ENCODE data around the gene FAM53B.

The FAM53B gene

GRCh38 chr10:124741922-124742412, 2.2 kb downstream of the FAM53B start:
- DNase-seq (ENCODE audit: low read depth): no peak

- DNase-seq (ENCODE audit: low read depth): no peak
These were observed 2.8 kb downstream of the FAM53B start for GRCh38 chr10:124741281-124741921.

- no peak for DNase-seq (ENCODE audit: low read depth)
These were observed 3.6 kb downstream of the FAM53B start for GRCh38 chr10:124740369-124741280.

- no peak for DNase-seq (ENCODE audit: low read depth)
These were observed 4.2 kb downstream of the FAM53B start for GRCh38 chr10:124739986-124740368.

GRCh38 chr10:124739119-124739921, 4.9 kb downstream of the FAM53B start:
- no peak for DNase-seq (ENCODE audit: low read depth)

- no peak for DNase-seq (ENCODE audit: low read depth)
These were observed 5.7 kb downstream of the FAM53B start for GRCh38 chr10:124738441-124738840.

- DNase-seq (ENCODE audit: low read depth): no peak
These were observed 6.5 kb downstream of the FAM53B start for GRCh38 chr10:124737708-124738107.

- no peak for DNase-seq (ENCODE audit: low read depth)
These were observed 7.0 kb downstream of the FAM53B start for GRCh38 chr10:124737221-124737620.

- DNase-seq (ENCODE audit: low read depth): no peak
These were observed 7.6 kb downstream of the FAM53B start for GRCh38 chr10:124736491-124737136.

- DNase-seq (ENCODE audit: low read depth): no peak
These were observed 8.5 kb downstream of the FAM53B start for GRCh38 chr10:124735491-124736286.

GRCh38 chr10:124734311-124735166, 9.6 kb downstream of the FAM53B start:
- no peak for DNase-seq (ENCODE audit: low read depth)

- no peak for DNase-seq (ENCODE audit: low read depth)
These were observed 10.5 kb downstream of the FAM53B start for GRCh38 chr10:124733571-124734245.

GRCh38 chr10:124732931-124733570, 11.1 kb downstream of the FAM53B start:
- no peak for DNase-seq (ENCODE audit: low read depth)

GRCh38 chr10:124731551-124731950, 12.6 kb downstream of the FAM53B start:
- no peak for DNase-seq (ENCODE audit: low read depth)

GRCh38 chr10:124730790-124731189, 13.4 kb downstream of the FAM53B start:
- no peak for DNase-seq (ENCODE audit: low read depth)

- DNase-seq (ENCODE audit: low read depth): no peak
These were observed 15.1 kb downstream of the FAM53B start for GRCh38 chr10:124728830-124729661.

GRCh38 chr10:124728071-124728829, 15.9 kb downstream of the FAM53B start:
- DNase-seq (ENCODE audit: low read depth): no peak

Data from CMK (cell line).